H9 (cell line): ENCODE data around the gene ARHGAP24. TPM values are rescaled to one million over a fixed set of nuclear protein-coding genes. Genes with fewer than 3 reads are reported as not detected.

Experiments
- DNase-seq: peaks from one replicate; pipeline ENCODE4 v3.0.0-alpha.2; 2017
- H2AFZ ChIP-seq: one replicate; pipeline ENCODE4 v1.6.1; 2013; ENCODE audit warnings: mild to moderate bottlenecking, low read length, control low read depth, moderate library complexity
- H2AK5ac ChIP-seq: 2 replicates; pipeline ENCODE4 v1.6.1; 2013; ENCODE audit warnings: low read length, control low read depth, mixed read lengths; ENCODE audit not compliant: insufficient read length
- H2BK120ac ChIP-seq: one replicate; pipeline ENCODE4 v1.6.1; 2013; ENCODE audit warnings: low read depth, mild to moderate bottlenecking, low read length, control low read depth, inconsistent platforms; ENCODE audit not compliant: poor library complexity, severe bottlenecking
- H2BK12ac ChIP-seq: 2 replicates; pipeline ENCODE4 v1.6.1; 2013; ENCODE audit warnings: low read length, control low read depth, mixed read lengths, low read depth; ENCODE audit not compliant: insufficient read length
- H2BK15ac ChIP-seq: 2 replicates; pipeline ENCODE4 v1.6.1; 2013; ENCODE audit warnings: low read depth, low read length, control low read depth
- H2BK20ac ChIP-seq: one replicate; pipeline ENCODE4 v1.6.1; 2013; ENCODE audit warnings: low read depth, mild to moderate bottlenecking, low read length, control low read depth, inconsistent platforms; ENCODE audit not compliant: poor library complexity, severe bottlenecking
- H2BK5ac ChIP-seq: 2 replicates; pipeline ENCODE4 v1.6.1; 2013; ENCODE audit warnings: low read length, control low read depth, mixed read lengths; ENCODE audit not compliant: insufficient read length
- H3K14ac ChIP-seq: 2 replicates; pipeline ENCODE4 v1.6.1; 2013; ENCODE audit warnings: low read length, control low read depth; ENCODE audit not compliant: insufficient read depth
- H3K18ac ChIP-seq: 2 replicates; pipeline ENCODE4 v1.6.1; 2013; ENCODE audit warnings: low read depth, mild to moderate bottlenecking, mixed read lengths, low read length, control low read depth; ENCODE audit not compliant: insufficient read length
- H3K23ac ChIP-seq: 2 replicates; pipeline ENCODE4 v1.6.1; 2013; ENCODE audit warnings: low read length, control low read depth, mixed read lengths, low read depth; ENCODE audit not compliant: insufficient read length
- H3K23me2 ChIP-seq: 2 replicates; pipeline ENCODE4 v1.6.1; 2013; ENCODE audit warnings: low read depth, mild to moderate bottlenecking, mixed read lengths, low read length, control low read depth; ENCODE audit not compliant: insufficient read length, poor library complexity, severe bottlenecking
- H3K27ac ChIP-seq: 2 replicates; pipeline ENCODE4 v1.5.1; 2013; ENCODE audit warnings: low read length, control low read depth, mixed read lengths, low read depth; ENCODE audit not compliant: insufficient read length
- H3K27me3 ChIP-seq: 2 replicates; pipeline ENCODE4 v1.6.1; 2013; ENCODE audit warnings: low read length, control low read depth, inconsistent platforms; ENCODE audit not compliant: insufficient read depth
- H3K4ac ChIP-seq: 2 replicates; pipeline ENCODE4 v1.6.1; 2013; ENCODE audit warnings: low read depth, mild to moderate bottlenecking, control low read depth, inconsistent platforms, low read length, moderate library complexity
- H3K4me1 ChIP-seq: 2 replicates; pipeline ENCODE4 v1.6.1; 2013; ENCODE audit warnings: low read length, control low read depth, inconsistent platforms; ENCODE audit not compliant: insufficient read depth
- H3K4me2 ChIP-seq: 2 replicates; pipeline ENCODE4 v1.6.1; 2013; ENCODE audit warnings: low read length, control low read depth, mixed read lengths; ENCODE audit not compliant: insufficient read length, insufficient read depth
- H3K56ac ChIP-seq: 2 replicates; pipeline ENCODE4 v1.6.1; 2013; ENCODE audit warnings: low read depth, mild to moderate bottlenecking, mixed read lengths, low read length, control low read depth; ENCODE audit not compliant: insufficient read length
- H3K79me1 ChIP-seq: 2 replicates; pipeline ENCODE4 v1.6.1; 2013; ENCODE audit warnings: low read depth, mild to moderate bottlenecking, moderate library complexity, low read length, control low read depth, inconsistent platforms; ENCODE audit not compliant: insufficient read depth, poor library complexity, severe bottlenecking
- H3K79me2 ChIP-seq: 2 replicates; pipeline ENCODE4 v1.6.1; 2013; ENCODE audit warnings: low read length, control low read depth, inconsistent platforms; ENCODE audit not compliant: insufficient read depth
- H3K9ac ChIP-seq: 2 replicates; pipeline ENCODE4 v1.6.1; 2013; ENCODE audit warnings: low read length, control low read depth, mixed read lengths; ENCODE audit not compliant: insufficient read length; ENCODE audit errors: extremely low read depth
- H3K9me3 ChIP-seq: one replicate; pipeline ENCODE4 v1.6.1; 2013; ENCODE audit warnings: low read depth, low read length, inconsistent platforms; ENCODE audit not compliant: control insufficient read depth
- H3T11ph ChIP-seq: one replicate; pipeline ENCODE4 v1.6.1; 2013; ENCODE audit warnings: mild to moderate bottlenecking, low read length, control low read depth, inconsistent platforms
- H4K20me1 ChIP-seq: one replicate; pipeline ENCODE4 v1.6.1; 2013; ENCODE audit not compliant: control insufficient read depth, insufficient read length, insufficient read depth
- H4K5ac ChIP-seq: 2 replicates; pipeline ENCODE4 v1.6.1; 2013; ENCODE audit warnings: low read depth, mild to moderate bottlenecking, mixed read lengths, low read length, control low read depth; ENCODE audit not compliant: insufficient read length
- H4K8ac ChIP-seq: replicated peaks from 2 replicates; pipeline ENCODE4 v1.6.1; 2013; ENCODE audit warnings: low read length, control low read depth, mixed read lengths, low read depth; ENCODE audit not compliant: insufficient read length
- H4K91ac ChIP-seq: 2 replicates; pipeline ENCODE4 v1.6.1; 2013; ENCODE audit warnings: low read depth, mild to moderate bottlenecking, moderate library complexity, mixed read lengths, low read length, control low read depth; ENCODE audit not compliant: insufficient read length
- H3K27ac Mint-ChIP-seq, 3 experiments: 2 replicates in 2 of 3; 3 replicates in 1 of 3; pipeline ENCODE4 v1.8.0; 2020 to 2021; ENCODE audit warnings: mixed read lengths in 3 of 3, mild to moderate bottlenecking in 1 of 3, moderate library complexity in 1 of 3
- H3K27me3 Mint-ChIP-seq: 2 replicates; pipeline ENCODE4 v1.8.0; 2021; ENCODE audit warnings: low read depth, mild to moderate bottlenecking, moderate library complexity, mixed read lengths
- H3K36me3 Mint-ChIP-seq, 3 experiments: 2 replicates in 2 of 3; 3 replicates in 1 of 3; pipeline ENCODE4 v1.8.0; 2020 to 2021; ENCODE audit warnings: low read depth in 3 of 3, mixed read lengths in 3 of 3; ENCODE audit not compliant: insufficient read depth in 1 of 3
- H3K4me1 Mint-ChIP-seq, 2 experiments: 2 replicates each; pipeline ENCODE4 v1.8.0; 2020; ENCODE audit warnings: mixed read lengths in 2 of 2
- H3K4me3 Mint-ChIP-seq, 2 experiments: 2 replicates in 1 of 2; 3 replicates in 1 of 2; pipeline ENCODE4 v1.8.0; 2020 to 2021; ENCODE audit warnings: mild to moderate bottlenecking in 2 of 2, mixed read lengths in 2 of 2, moderate library complexity in 1 of 2
- H3K9me3 Mint-ChIP-seq, 2 experiments: 2 replicates in 1 of 2; 3 replicates in 1 of 2; pipeline ENCODE4 v1.8.0; 2020; ENCODE audit warnings: mild to moderate bottlenecking in 2 of 2, mixed read lengths in 2 of 2, moderate library complexity in 1 of 2
- CTCF ChIP-seq: fragments of 200-600 bp; sonication (generic); conservative IDR thresholded peaks from 3 replicates; pipeline ENCODE4 v1.8.0; 2021; ENCODE audit warnings: antibody characterized with exemption, mild to moderate bottlenecking
- WGBS: extraction: QIAGEN DNeasy Blood & Tissue Kit; methylation state at CpG from one replicate; pipeline ENCODE4 v1.1.7; 2013; ENCODE audit warnings: missing lambda C conversion rate, low lambda C conversion rate, mixed read lengths; ENCODE audit not compliant: insufficient read length; ENCODE audit errors: extremely low coverage; 5-methylcytosine and 5-hydroxymethylcytosine counted together
- total RNA-seq: library from RNA; stranded (reverse); gene quantifications from 2 replicates; pipeline ENCODE4 v1.2.1, GENCODE V29; 2021

Gene ARHGAP24
- total RNA-seq, 1 experiment from 2014 or later: 0.37 TPM

GRCh38 chr4:85595098-85595775 is 120.3 kb downstream of the ARHGAP24 start:
- Histone ChIP-seq H2AFZ (no peak overlapping the region), H2BK15ac (no peak overlapping the region), H3K4me2 (no peak overlapping the region), H2BK12ac (no peak overlapping the region), H3K4ac (no peak overlapping the region), H3T11ph (no peak overlapping the region), H3K18ac (no peak overlapping the region), H4K8ac (no peak overlapping the region), H3K79me2 (no peaks in the 10 kb centered on the region), H3K23ac (no peak overlapping the region), H3K9ac (no peak overlapping the region), H2BK20ac (no peak overlapping the region), H2BK120ac (no peak overlapping the region), H3K14ac (no peak overlapping the region), H3K23me2 (no peaks in the 10 kb centered on the region), H4K91ac (no peak overlapping the region), H2AK5ac (no peak overlapping the region), H3K79me1 (no peaks in the 10 kb centered on the region), H4K20me1 (no peaks in the 10 kb centered on the region), H3K27me3 (no peaks in the 10 kb centered on the region), H3K27ac (no peak overlapping the region), H3K4me1 (no peaks in the 10 kb centered on the region), H3K9me3 (no peaks in the 10 kb centered on the region), H3K56ac (no peak overlapping the region), H2BK5ac (no peak overlapping the region), H4K5ac (no peak overlapping the region)
- H3K4me3 Mint-ChIP-seq: no peak overlapping the region; a peak in 1 of 5 replicates
- H3K27ac Mint-ChIP-seq: no peak overlapping the region
- H3K4me1 Mint-ChIP-seq: peaks cover 0 to 3% of the 10 kb centered on the region in 2 experiments; a peak in 1 of 4 replicates
- H3K9me3 Mint-ChIP-seq: no peaks in the 10 kb centered on the region
- no peak for DNase-seq
- H3K36me3 Mint-ChIP-seq: no peaks in the 10 kb centered on the region
- H3K27me3 Mint-ChIP-seq: no peaks in the 10 kb centered on the region
- TF ChIP-seq CTCF: no peak
- no CpG with 5 or more reads among the region's 6 CpGs for WGBS
